Measurements from ENCODE around the gene PBXIP1.
A peak's percentile ranks its signal among the peaks of the same experiment; 100 is the strongest.

The PBXIP1 gene

GRCh38 chr1:154943649-154944400, 12.1 kb downstream of the PBXIP1 start:
- H3K4me3 ChIP-seq (ENCODE audit: low read depth, low read length): no peak overlapping the region
- peak; percentile 85 for TF ChIP-seq CTCF (IDR thresholded peaks at IDR 0.05; ENCODE audit: low read depth, low read length, missing control alignments)
- DNase-seq (ENCODE audit: low read depth): no peak
- in situ Hi-C loops (cut with HindIII; ENCODE audit: low sequenced_read_pairs): no loop called here

GRCh38 chr1:154941333-154942013, 14.4 kb downstream of the PBXIP1 start:
- no peak for TF ChIP-seq CTCF (IDR thresholded peaks at IDR 0.05; ENCODE audit: low read depth, low read length, missing control alignments)
- no peak overlapping the region for H3K4me3 ChIP-seq (ENCODE audit: low read depth, low read length)
- DNase-seq (ENCODE audit: low read depth): no peak
- in situ Hi-C loops (cut with HindIII; ENCODE audit: low sequenced_read_pairs): no loop called here

- in situ Hi-C loops (cut with HindIII; ENCODE audit: low sequenced_read_pairs): no loop called here
- H3K4me3 ChIP-seq (ENCODE audit: low read depth, low read length): no peak overlapping the region
- no peak for DNase-seq (ENCODE audit: low read depth)
- TF ChIP-seq CTCF (IDR thresholded peaks at IDR 0.05; ENCODE audit: low read depth, low read length, missing control alignments): no peak
Measured at GRCh38 chr1:154940651-154941194, 15.2 kb downstream of the PBXIP1 start.

- in situ Hi-C loops (cut with HindIII; ENCODE audit: low sequenced_read_pairs): no loop called here
- no peak for TF ChIP-seq CTCF (IDR thresholded peaks at IDR 0.05; ENCODE audit: low read depth, low read length, missing control alignments)
- H3K4me3 ChIP-seq (ENCODE audit: low read depth, low read length): no peak overlapping the region
- DNase-seq (ENCODE audit: low read depth): no peak
Measured at GRCh38 chr1:154940213-154940560, 15.7 kb downstream of the PBXIP1 start.

- no peak for TF ChIP-seq CTCF (IDR thresholded peaks at IDR 0.05; ENCODE audit: low read depth, low read length, missing control alignments)
- no peak overlapping the region for H3K4me3 ChIP-seq (ENCODE audit: low read depth, low read length)
- no peak for DNase-seq (ENCODE audit: low read depth)
Measured at GRCh38 chr1:154938604-154939399, 17.1 kb downstream of the PBXIP1 start.

GRCh38 chr1:154937988-154938386, 17.9 kb downstream of the PBXIP1 start:
- in situ Hi-C loops (cut with HindIII; ENCODE audit: low sequenced_read_pairs): no loop called here
- TF ChIP-seq CTCF (IDR thresholded peaks at IDR 0.05; ENCODE audit: low read depth, low read length, missing control alignments): no peak
- DNase-seq (ENCODE audit: low read depth): no peak
- peak overlapping the region; percentile 83 for H3K4me3 ChIP-seq (ENCODE audit: low read depth, low read length)

More at GRCh38 chr1:154938604-154939399, 17.1 kb downstream of the PBXIP1 start:
- in situ Hi-C loops (cut with HindIII; ENCODE audit: low sequenced_read_pairs): no loop called here
